GM21825 (cell line): ENCODE results near the gene KCNJ15.

Experiments used
- ATAC-seq: cut with Tn5 transposase; IDR thresholded peaks from one replicate; pipeline ENCODE4 v1.9.1; 2021; ENCODE audit warnings: mild to moderate bottlenecking, moderate library complexity; ENCODE audit not compliant: unreplicated experiment

Gene KCNJ15

DNA sequence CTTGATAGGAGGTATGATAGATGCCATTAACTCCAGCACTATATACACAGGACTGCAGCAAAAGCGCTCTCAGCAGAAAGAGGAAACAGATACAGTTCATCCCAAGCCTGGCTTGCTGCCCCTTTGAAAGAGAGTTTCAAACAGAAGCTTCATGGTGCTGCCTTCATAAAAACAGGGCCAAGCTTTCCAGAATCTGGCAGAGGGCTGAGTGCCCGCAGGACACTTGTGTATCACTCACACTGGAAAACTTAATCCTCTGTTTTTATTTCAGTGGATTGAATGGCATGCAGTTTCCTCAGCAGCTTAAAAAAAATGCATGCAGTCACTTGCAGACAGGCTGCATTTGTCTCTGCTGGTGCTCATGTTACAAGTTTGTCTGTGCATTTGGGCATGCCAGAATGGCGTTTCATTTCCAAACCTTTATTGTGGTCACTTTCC is 40.4 kb downstream of the KCNJ15 start:
- ATAC-seq, result no peak

DNA sequence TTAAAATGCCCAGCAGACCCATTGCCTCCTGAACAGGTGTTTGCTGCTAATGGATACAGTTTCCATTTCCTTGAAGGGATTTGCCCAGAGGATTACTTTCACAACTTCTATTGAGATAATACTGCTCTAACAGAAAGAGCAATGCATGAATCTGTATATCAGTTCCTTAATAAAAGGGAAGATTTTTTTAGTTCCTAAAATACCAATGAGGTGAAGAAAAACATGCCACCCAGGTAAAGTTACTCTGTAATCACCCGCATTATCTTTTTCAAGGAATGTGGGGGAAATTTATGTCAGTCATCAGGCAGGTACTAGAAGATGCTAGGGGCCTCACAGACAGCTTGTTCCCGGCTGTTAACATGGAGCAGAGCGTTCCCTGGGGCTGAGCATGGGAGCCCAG is 41.1 kb downstream of the KCNJ15 start:
- no peak for ATAC-seq

DNA sequence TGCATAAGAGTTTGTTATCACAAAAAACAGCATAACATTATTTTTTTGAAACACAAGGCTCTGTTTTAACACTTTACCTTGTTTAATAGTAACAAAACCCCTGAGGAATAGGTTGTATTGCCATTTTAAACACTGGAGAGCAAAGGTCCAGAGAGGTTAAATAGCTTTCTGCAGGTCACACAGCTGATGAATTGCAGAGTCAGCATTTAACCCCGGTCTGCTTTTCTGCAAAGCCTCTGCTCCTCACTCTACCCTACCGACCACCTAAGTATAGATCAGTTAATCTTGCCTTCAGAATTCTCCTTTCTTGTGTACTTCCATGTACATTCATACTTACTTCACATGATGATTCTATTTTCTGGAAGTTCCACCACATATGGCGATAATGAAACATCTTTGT is 42.0 kb downstream of the KCNJ15 start:
- ATAC-seq, result no peak

DNA sequence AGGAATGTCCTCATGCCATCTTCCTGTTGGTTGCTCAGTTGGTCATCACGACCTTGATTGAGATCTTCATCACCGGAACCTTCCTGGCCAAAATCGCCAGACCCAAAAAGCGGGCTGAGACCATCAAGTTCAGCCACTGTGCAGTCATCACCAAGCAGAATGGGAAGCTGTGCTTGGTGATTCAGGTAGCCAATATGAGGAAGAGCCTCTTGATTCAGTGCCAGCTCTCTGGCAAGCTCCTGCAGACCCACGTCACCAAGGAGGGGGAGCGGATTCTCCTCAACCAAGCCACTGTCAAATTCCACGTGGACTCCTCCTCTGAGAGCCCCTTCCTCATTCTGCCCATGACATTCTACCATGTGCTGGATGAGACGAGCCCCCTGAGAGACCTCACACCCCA is 42.9 kb downstream of the KCNJ15 start:
- no peak for ATAC-seq

DNA sequence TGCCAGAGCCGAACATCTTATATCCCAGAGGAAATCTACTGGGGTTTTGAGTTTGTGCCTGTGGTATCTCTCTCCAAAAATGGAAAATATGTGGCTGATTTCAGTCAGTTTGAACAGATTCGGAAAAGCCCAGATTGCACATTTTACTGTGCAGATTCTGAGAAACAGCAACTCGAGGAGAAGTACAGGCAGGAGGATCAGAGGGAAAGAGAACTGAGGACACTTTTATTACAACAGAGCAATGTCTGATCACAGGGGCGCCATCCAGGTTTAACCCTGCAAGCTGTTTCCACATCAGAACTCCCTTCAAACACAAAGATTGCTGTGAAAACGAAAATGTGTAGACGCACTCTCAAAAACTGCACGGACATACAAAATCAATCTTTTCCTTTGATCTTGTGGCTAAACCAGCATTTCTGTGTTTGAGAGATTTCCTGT is 43.4 kb downstream of the KCNJ15 start:
- ATAC-seq, result no peak

DNA sequence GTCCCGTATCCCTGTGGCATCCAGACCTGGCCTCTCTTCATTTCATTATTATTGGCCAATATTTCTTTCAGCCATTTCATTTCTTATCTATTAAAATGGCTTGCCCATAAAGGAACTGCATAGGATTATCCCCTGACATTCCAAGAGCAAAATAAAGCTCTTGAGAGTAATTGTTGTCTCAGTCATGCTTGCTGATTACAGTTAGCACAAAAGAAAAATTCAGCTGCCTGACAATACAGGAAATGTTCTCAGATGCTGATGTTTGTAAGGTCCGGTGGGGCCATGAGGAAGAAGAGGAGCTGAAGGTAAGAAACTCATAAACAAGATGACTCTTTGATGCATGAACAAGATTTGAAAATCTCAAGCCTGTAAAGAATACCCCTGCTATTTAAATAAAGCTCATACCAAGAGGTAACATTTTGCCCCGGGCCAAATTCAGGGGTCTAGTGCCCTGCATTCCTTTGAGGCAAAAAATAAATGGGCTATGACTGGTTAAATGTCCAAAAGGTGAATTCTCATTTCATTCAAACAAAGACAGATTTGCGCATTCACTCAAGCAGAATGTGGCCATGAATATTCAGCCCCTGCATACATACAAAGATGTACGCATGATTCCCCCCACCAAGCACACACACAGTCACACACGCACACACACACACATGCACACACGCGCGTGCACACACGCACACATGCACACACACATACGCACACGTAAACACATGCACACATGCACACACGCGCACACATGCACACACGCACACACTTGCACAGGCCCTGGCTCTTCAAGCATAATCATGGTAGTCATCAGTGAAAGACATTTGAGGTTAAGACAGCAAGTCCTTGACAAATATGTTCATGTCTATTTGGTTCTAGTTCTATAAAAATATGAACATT is 44.8 kb downstream of the KCNJ15 start:
- ATAC-seq, result no peak

DNA sequence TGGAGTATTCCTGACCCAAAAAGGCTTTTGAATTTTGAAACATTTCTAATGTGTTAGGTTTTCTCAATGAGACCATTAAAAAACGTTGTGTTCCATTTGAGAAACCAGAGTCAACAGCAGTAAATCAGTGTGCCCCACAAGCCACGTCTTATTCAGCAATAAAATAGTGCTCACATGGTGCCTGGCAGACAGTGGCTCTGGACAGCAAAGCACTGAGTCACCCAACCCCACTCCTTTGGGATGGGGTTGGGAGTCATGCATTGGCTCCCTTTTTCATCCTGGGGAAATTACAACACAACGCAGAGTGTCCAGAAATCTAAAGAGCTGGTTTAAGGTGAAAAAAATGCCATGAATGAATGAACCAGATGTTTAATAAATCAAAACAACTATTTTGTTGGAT is 46.5 kb downstream of the KCNJ15 start:
- ATAC-seq, result no peak

DNA sequence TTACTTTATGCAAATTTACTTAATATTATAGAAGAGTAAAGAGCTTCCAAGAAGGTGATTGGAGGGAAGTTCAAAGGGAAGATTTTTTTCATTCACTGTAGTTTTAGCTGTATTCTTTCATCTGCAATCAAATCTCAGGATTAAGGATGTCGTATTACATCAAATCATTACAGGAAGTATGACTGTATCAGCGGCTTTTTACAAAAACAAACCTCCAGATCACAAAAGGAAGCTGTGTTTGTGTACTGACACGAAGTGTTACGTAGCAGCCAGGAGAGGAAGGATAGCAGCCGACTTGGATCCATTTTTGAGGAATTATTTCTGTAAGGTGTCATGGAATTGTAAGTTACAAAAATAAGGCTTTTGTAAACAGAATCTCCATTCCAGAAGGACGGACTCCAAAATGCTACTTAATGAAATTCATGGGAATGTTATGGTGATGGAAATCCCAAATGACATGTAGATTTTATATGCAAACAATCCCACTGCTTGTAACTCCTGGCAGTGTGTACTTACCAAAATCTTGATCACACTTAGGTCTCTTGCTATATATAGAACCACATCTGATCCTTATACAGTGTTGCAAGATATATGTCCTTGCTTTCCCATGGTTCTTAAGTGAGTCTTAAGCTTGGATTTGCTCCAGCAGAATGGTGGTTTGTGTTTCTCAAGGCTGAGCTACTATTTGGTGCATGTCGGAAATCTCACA is 49.8 kb downstream of the KCNJ15 start:
- no peak for ATAC-seq

DNA sequence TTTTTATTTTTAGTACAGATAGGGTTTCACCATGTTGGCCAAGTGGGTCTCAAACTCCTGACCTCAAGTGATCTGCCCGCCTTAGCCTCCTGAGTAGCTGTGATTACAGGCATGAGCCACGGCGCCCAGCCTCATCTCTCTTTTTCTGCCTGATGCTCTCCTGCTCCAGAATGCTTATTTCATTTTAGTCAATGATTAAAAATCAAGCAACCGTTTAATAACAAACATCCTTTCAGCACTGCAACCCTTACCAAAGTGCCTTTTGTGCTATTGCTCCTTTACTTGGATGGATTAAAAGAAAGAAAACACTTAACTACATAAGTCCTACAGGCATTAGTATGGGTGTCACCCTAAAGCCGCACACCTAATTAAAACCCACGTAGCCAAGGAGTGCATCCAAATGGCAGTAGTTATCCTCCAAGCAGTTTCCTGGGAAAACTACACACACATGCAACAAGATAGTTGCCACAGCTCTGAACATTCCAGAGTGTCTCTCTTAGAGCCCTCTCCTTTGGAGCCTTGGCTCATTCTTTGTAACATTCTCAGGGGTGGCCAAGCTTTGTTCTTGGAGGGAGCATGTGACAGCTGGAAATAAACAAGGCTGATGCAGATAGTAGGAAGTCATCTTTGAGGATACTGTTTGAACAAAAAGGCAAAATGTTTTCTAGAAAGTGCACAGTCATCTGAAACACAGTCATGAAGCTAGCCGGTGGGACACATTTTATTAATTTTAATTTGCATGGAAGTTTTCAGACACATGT is 51.2 kb downstream of the KCNJ15 start:
- ATAC-seq, result no peak

DNA sequence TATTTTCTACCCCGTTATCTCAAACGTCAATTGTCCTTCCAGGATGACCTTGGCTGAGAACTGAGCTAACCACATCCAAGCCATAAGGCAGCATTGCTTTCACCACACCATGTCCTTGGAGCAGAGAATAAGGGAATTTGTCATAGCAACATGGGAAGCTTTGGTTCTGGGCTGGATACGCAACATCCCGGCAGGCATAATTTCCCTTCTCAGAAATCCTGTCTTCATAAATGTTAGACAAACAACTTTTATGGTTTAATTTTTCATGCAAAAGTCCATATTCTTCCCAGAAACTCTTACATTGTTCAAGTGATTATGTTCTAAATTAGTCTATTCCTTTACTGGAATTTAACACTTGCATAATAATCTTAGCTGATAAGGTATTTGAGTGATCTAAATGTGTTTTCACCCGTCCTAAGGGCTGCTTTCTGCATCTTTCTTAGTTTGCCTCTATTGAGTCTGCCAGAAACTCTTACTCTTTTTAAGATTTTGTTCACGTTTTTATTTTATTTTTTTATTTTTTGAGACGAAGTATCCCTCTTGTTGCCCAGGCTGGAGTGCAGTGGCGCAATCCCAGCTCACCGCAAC is 51.8 kb downstream of the KCNJ15 start:
- ATAC-seq, result no peak

DNA sequence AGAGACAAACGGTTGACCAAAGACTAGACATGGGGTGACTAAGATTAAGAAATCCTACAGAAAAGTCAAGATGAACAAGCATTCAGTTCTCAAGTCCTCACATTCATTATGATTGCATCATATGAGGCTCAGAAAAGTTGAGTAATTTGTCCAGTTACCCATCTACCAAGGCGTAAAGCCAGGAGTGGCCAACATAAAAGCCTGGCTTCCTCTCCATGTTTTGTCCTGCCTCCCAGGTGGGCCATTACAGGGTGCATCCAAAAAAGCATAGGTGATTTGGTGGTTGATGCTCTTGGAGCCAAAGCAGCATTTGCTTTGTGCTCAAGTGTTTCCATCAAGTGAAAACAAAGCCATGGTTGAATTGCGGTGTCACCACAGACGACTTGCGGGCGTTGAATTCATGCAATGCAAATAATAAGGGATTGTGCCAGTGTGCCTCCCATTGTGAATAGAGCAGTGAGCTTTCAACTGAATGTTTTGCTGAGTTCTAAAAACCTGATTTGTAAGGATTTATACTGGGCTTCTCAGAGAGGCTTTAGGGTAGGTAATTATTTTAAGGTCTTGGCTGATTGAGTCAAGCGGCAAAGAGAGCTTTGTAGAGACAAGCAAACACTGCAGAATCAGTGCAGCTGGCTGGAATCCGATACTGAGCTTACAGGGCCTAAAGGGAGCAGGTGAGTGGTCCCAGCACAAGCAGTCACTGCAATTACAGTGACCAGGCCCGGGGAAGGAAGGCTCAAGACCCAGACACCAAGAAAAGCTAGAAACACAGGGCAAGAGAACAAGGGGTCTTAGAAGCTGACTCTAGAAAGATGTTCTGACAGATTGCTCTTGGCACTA is 54.1 kb downstream of the KCNJ15 start:
- no peak for ATAC-seq

DNA sequence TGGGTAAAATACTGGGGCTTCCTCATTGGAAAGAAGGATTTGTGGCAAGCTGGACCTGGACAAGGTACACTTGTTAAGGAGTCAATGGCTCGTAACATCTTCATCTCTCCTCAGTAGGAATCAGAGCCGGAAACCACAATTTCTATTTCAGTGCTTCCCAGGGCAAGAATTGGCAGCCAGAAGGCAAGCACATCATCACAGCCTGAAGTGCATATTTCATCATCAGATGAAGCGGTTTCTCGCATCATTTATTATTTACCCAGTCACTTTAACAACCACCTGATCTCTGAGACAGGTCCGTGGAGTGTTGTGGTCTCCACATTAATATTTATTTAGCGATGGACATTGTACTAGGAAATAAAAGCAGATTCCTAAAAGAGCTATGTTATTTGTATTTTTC is 55.0 kb downstream of the KCNJ15 start:
- no peak for ATAC-seq

DNA sequence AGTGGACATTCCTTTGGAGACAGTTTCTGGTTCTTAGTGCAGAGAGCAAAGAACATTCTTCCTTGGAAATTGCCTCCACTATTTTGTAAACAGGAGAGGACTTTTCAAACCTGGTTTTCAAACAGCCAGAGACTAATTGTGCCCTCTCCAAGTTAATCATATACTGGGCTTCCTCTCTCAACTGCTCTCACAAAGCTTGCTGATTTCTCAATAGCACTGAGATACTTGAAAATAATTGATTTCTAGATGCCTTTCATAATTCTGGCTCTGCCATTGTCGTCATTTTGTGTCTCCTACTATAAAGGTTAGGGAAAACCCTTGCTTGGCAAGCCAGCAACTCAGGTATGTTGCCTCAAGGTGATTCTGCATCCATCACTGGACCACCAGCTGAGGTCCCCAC is 56.0 kb downstream of the KCNJ15 start:
- ATAC-seq, result no peak

DNA sequence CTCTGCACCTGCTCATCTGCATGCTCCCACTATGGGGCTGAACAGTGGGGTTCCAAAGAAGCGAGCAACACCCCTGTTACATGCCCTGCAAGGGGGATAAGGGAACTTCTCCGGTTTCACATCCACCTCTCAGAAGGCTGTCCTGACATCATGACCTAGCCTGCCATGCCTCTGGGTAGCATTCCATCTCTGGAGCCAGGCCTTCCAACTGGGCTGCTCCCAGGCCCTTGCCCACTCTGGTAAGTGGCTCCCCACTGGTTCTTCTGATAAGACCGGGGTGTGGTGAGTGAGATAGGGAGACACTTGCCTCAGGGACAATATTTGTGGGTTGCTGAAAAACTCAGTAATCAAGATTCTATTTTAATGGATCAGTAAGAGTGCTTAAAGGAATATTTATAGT is 57.8 kb downstream of the KCNJ15 start:
- ATAC-seq, result no peak

DNA sequence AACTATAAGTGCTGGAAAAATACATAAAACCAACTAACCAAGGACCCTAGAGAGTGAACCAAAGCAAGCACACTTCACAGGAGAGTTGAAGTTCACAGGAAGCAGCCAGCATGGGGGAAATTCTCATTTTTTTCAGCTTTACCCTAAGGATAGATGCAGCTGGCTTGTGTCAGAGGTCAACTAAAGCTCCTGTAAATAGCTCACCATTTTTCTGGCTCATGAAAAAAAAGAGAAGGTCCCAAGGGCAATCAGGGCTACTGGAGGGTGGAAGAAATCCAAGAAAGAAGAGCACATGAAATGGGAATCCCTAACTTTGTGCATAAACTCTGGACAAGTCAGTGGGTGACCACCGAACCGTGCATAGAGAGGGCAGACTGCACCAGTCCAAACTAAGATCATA is 58.3 kb downstream of the KCNJ15 start:
- no peak for ATAC-seq

DNA sequence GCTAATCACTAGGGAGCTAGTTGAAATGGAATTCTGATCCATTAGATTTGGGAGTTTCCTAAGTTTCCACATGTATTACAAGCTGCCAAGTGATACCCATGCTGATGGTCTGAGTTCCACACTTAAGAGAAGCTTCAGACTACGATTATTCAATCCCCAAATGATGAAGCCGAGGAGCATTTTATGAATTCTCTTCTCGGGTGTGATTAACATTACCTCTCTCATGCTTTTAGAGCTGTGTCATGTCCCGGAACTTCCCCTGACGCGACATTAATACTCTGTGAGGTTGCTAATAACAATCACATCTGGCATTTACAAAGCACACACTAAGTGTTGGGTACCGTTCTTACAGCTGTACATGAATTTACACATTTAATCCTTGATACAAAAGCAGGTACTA is 63.0 kb downstream of the KCNJ15 start:
- ATAC-seq, result no peak

DNA sequence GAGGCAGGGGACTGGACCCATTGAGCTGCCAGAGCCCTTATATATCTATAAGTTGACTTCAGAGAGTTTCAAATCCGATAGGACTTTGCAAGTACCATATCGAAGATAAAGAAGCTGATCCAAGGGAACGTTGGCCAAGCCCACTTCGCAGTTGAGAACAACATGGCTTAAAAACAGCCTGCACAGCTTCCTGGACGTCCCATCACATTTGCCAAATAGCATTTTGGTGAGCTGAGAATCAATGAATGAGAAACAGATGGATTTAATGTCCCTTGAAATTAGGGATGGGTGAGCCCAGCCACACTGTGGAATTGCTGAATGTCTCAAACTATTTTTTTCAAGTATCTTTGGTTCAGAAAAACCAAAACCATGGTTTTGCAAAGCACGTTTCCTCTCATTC is 64.8 kb downstream of the KCNJ15 start:
- ATAC-seq, result no peak

DNA sequence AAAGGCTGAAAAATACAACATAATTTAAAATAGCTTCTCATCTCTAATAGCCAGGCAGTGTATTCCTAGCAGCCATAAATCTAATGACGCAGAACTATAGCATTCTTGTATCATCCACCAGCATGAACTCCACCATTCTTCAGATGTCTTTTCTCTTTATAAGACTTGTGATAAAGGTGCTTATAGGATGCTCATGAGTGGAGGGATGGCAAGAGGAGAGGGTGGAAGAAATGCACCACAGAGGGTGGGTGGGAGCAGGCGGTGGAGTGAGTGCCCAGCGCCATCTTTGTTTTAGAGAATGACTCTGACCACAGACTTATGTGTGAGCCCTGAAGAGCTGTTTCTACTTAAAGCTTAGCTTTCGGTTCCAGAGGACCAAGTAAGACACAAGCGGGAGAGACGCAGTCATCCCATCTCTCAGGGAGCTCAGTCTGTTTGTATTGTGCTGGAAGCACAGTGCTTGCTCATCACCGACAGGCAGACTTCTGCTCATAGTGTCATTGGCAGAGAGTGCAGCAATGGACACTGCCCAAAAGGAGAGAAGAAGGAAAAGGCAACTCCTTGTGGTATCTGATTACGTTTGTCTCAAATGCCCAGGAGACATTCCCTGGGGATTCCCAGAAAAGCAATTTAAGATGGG is 65.6 kb downstream of the KCNJ15 start:
- no peak for ATAC-seq

DNA sequence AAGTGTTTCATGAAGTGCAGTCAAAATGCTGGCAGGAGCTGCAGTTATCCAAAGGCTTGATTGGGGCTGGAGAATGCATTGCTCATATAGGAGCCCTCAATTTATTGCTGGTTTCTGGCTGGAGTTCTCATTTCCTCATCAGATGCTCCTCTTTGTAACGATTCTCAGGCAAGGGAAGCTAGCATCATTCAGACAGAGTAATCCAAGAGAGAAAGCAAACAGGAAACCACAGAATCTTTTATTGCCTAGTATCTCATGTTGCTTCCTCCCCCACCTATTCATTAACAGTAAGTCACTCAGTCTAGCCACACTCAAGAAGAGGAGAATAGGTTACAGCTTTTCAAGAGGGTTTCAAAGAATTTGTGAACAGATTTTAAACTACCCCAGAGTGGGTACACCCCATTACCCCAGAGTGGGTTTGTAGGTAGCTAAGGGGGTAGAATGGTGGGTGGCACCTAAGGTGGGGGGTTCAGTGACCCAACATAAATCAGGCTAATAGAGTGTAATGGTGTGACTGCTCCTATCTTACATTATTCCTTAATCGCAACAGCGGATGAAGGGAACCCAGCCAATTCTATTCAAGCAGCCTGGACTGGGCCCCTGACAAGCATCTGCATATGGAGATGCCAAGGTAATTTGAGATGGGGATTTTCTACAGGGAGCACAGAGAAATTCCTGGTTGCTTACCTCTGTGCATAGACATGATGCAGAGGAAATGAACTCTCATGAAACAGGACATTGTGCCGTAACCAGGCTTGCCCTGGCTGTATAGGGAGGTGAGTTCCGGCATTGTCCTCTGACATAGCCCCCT is 67.1 kb downstream of the KCNJ15 start:
- ATAC-seq, result no peak
